HepG2 (cell line): ENCODE results near the gene SYNM. TPM values are rescaled to one million over a fixed set of nuclear protein-coding genes. Genes with fewer than 3 reads are reported as not detected.

ENCODE experiments used
- KDM5B ChIP-seq: sonication (generic); formaldehyde crosslinking; IDR thresholded peaks from 2 replicates; pipeline ENCODE4 v1.4.0; 2020; ENCODE audit warnings: missing genetic modification reagents, mild to moderate bottlenecking, borderline replicate concordance
- KLF13 ChIP-seq: sonication (generic); formaldehyde crosslinking; IDR thresholded peaks from 2 replicates; pipeline ENCODE4 v1.4.0; 2020; ENCODE audit warnings: mild to moderate bottlenecking, missing genetic modification reagents
- MXD4 ChIP-seq: IDR thresholded peaks from 2 replicates; pipeline ENCODE4 v1.6.1; 2016; ENCODE audit warnings: mild to moderate bottlenecking, missing biosample characterization, missing genetic modification reagents
- NONO ChIP-seq, 2 experiments: fragments of 450-650 bp in 1 of 2; sonication (generic) in 1 of 2; formaldehyde crosslinking in 1 of 2; IDR thresholded peaks in 1 of 2; conservative IDR thresholded peaks in 1 of 2; 2 replicates each; pipeline versions ENCODE4 v1.6.1 to v1.8.0; 2017 to 2022; ENCODE audit warnings: mild to moderate bottlenecking in 1 of 2, missing genetic modification reagents in 1 of 2, moderate library complexity in 1 of 2
- NR2C2 ChIP-seq: sonication (generic); formaldehyde crosslinking; IDR thresholded peaks from 2 replicates; pipeline ENCODE4 v1.4.0; 2020; ENCODE audit warnings: missing genetic modification reagents, mild to moderate bottlenecking, moderate library complexity, borderline replicate concordance
- PAXIP1 ChIP-seq: sonication (generic); formaldehyde crosslinking; conservative IDR thresholded peaks from 2 replicates; pipeline ENCODE4 v1.4.0; 2020; ENCODE audit warnings: mild to moderate bottlenecking, missing genetic modification reagents, moderate library complexity
- PBX3 ChIP-seq: sonication (generic); formaldehyde crosslinking; IDR thresholded peaks from 2 replicates; pipeline ENCODE4 v1.8.1; 2023; ENCODE audit warnings: missing genetic modification reagents, inconsistent platforms, borderline replicate concordance
- SCMH1 ChIP-seq: sonication (generic); formaldehyde crosslinking; IDR thresholded peaks from 2 replicates; pipeline ENCODE4 v1.9.0; 2021; ENCODE audit warnings: missing genetic modification reagents, mild to moderate bottlenecking, borderline replicate concordance
- SMAD1 ChIP-seq: sonication (generic); formaldehyde crosslinking; IDR thresholded peaks from 2 replicates; pipeline ENCODE4 v1.4.0; 2020; ENCODE audit warnings: missing genetic modification reagents, low read depth, mild to moderate bottlenecking, borderline replicate concordance
- TRIM24 ChIP-seq: sonication (generic); formaldehyde crosslinking; IDR thresholded peaks from 2 replicates; pipeline ENCODE4 v1.8.0; 2022; ENCODE audit warnings: mild to moderate bottlenecking, missing genetic modification reagents
- ZNF10 ChIP-seq: sonication (generic); formaldehyde crosslinking; IDR thresholded peaks from 2 replicates; pipeline ENCODE4 v1.4.0; 2020; ENCODE audit warnings: mild to moderate bottlenecking, low read depth, missing genetic modification reagents, borderline replicate concordance
- ZNF326 ChIP-seq: sonication (generic); formaldehyde crosslinking; IDR thresholded peaks from 2 replicates; pipeline ENCODE4 v1.4.0; 2020; ENCODE audit warnings: missing genetic modification reagents, borderline replicate concordance
- ZNF547 ChIP-seq: sonication (generic); formaldehyde crosslinking; IDR thresholded peaks from 2 replicates; pipeline ENCODE4 v1.5.1; 2020; ENCODE audit warnings: mild to moderate bottlenecking, missing genetic modification reagents
- ZSCAN12 ChIP-seq: sonication (generic); formaldehyde crosslinking; IDR thresholded peaks from 2 replicates; pipeline ENCODE4 v1.9.0; 2021; ENCODE audit warnings: mild to moderate bottlenecking, missing genetic modification reagents
- polyA plus RNA-seq, 8 experiments: library from polyadenylated mRNA; depleted of rRNA in 3 of 8; stranded (reverse) in 7 of 8; unstranded in 1 of 8; fragments of >200 nt; fragmentation: Illumina TruSeq in 4 of 8; extraction: Trizol in 4 of 8; gene quantifications; 2 replicates each; pipeline versions ENCODE4 v1.2.1 to v1.2.3, GENCODE V29; 2011 to 2016; ENCODE audit warnings: low read depth in 4 of 8, missing spikeins in 1 of 8, mixed read lengths in 1 of 8; ENCODE audit not compliant: insufficient read depth in 1 of 8
- total RNA-seq, 5 experiments: library from RNA; depleted of rRNA; stranded (reverse); fragments of >200 nt; fragmentation: Illumina TruSeq; extraction: Trizol; gene quantifications; 2 replicates each; pipeline ENCODE4 v1.2.3, GENCODE V29; 2016; ENCODE audit warnings: low read depth in 1 of 5
- TF ChIP-seq, protein P1 (sequence below): sonication (generic); formaldehyde crosslinking; IDR thresholded peaks from 2 replicates; pipeline ENCODE4 v1.5.0; 2020; ENCODE audit warnings: missing genetic modification reagents
- TF ChIP-seq, protein P2 (sequence below): sonication (generic); formaldehyde crosslinking; conservative IDR thresholded peaks from 2 replicates; pipeline ENCODE4 v1.5.0; 2020; ENCODE audit warnings: missing genetic modification reagents
- TF ChIP-seq, protein P3 (sequence below): sonication (generic); formaldehyde crosslinking; IDR thresholded peaks from 2 replicates; pipeline ENCODE4 v1.9.0; 2021; ENCODE audit warnings: missing genetic modification reagents, mild to moderate bottlenecking, borderline replicate concordance
- TF ChIP-seq, protein P4 (sequence below): sonication (generic); formaldehyde crosslinking; IDR thresholded peaks from 2 replicates; pipeline ENCODE4 v1.8.0; 2022; ENCODE audit warnings: mild to moderate bottlenecking, missing genetic modification reagents, moderate library complexity

Gene SYNM
- total and polyA plus RNA-seq, 2 of the 13 experiments (the other 11 are each of a cell fraction or from before 2014, with no cell fraction given) = 1.1 to 3.7 TPM

GRCh38 chr15:99123713-99124451 is 19.0 kb downstream of the SYNM start (continued):
- TF ChIP-seq, protein P1, sequence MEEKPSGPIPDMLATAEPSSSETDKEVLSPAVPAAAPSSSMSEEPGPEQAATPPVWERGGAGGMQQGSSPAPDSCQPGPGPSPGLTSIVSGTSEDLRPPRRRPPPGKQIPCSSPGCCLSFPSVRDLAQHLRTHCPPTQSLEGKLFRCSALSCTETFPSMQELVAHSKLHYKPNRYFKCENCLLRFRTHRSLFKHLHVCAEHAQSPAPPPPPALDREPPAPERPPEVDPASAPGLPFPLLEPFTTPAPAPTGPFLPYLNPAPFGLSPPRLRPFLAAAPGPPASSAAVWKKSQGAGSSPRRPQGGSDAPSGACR (CRISPR knock-in tag) = no peak
- no peak for TF ChIP-seq SMAD1 (CRISPR knock-in tag)
- TF ChIP-seq KLF13 = no peak
- TF ChIP-seq NR2C2 (CRISPR knock-in tag) = no peak
- TF ChIP-seq PBX3 (CRISPR knock-in tag) = no peak
- TF ChIP-seq ZSCAN12 (CRISPR knock-in tag) = no peak
- no peak for TF ChIP-seq ZNF326 (CRISPR knock-in tag)
- TF ChIP-seq, protein P2, sequence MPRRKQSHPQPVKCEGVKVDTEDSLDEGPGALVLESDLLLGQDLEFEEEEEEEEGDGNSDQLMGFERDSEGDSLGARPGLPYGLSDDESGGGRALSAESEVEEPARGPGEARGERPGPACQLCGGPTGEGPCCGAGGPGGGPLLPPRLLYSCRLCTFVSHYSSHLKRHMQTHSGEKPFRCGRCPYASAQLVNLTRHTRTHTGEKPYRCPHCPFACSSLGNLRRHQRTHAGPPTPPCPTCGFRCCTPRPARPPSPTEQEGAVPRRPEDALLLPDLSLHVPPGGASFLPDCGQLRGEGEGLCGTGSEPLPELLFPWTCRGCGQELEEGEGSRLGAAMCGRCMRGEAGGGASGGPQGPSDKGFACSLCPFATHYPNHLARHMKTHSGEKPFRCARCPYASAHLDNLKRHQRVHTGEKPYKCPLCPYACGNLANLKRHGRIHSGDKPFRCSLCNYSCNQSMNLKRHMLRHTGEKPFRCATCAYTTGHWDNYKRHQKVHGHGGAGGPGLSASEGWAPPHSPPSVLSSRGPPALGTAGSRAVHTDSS (CRISPR knock-in tag) = no peak
- no peak for TF ChIP-seq TRIM24 (CRISPR knock-in tag)
- TF ChIP-seq NONO (IDR thresholded peaks at IDR 0.05) = no peak
- TF ChIP-seq NONO (CRISPR knock-in tag; conservative IDR thresholded peaks at IDR 0.05) = no peak
- no peak for TF ChIP-seq ZNF547 (CRISPR knock-in tag)
- TF ChIP-seq, protein P3, sequence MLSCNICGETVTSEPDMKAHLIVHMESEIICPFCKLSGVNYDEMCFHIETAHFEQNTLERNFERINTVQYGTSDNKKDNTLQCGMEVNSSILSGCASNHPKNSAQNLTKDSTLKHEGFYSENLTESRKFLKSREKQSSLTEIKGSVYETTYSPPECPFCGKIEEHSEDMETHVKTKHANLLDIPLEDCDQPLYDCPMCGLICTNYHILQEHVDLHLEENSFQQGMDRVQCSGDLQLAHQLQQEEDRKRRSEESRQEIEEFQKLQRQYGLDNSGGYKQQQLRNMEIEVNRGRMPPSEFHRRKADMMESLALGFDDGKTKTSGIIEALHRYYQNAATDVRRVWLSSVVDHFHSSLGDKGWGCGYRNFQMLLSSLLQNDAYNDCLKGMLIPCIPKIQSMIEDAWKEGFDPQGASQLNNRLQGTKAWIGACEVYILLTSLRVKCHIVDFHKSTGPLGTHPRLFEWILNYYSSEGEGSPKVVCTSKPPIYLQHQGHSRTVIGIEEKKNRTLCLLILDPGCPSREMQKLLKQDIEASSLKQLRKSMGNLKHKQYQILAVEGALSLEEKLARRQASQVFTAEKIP = no peak
- no peak for TF ChIP-seq MXD4 (CRISPR knock-in tag)
- no peak for TF ChIP-seq PAXIP1 (CRISPR knock-in tag)
- no peak for TF ChIP-seq SCMH1 (CRISPR knock-in tag)
- TF ChIP-seq, protein P4, sequence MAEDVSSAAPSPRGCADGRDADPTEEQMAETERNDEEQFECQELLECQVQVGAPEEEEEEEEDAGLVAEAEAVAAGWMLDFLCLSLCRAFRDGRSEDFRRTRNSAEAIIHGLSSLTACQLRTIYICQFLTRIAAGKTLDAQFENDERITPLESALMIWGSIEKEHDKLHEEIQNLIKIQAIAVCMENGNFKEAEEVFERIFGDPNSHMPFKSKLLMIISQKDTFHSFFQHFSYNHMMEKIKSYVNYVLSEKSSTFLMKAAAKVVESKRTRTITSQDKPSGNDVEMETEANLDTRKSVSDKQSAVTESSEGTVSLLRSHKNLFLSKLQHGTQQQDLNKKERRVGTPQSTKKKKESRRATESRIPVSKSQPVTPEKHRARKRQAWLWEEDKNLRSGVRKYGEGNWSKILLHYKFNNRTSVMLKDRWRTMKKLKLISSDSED (CRISPR knock-in tag) = no peak
- no peak for TF ChIP-seq KDM5B (CRISPR knock-in tag)
- TF ChIP-seq ZNF10 (CRISPR knock-in tag) = no peak
